ENCODE results near the gene ADGRV1.

The ADGRV1 gene

GRCh38 chr5:90996089-90996488 is 437.5 kb downstream of the ADGRV1 start:
- no peak overlapping the region for H3K9ac ChIP-seq (ENCODE audit: low read length)
- H2AFZ ChIP-seq (ENCODE audit: low read depth, low read length, severe bottlenecking), result no peak overlapping the region
- H3K4me3 ChIP-seq (ENCODE audit: insufficient read depth, low read length, poor library complexity, severe bottlenecking), result no peak overlapping the region
- H3K27ac ChIP-seq (ENCODE audit: low read depth, low read length), result no peak overlapping the region
- H3K36me3 ChIP-seq (ENCODE audit: low read length), result no peaks in the 10 kb centered on the region
- TF ChIP-seq CTCF (IDR thresholded peaks at IDR 0.05; ENCODE audit: insufficient read depth, low read length, poor library complexity, severe bottlenecking), result no peak
- no peak for TF ChIP-seq EZH2phosphoT487 (conservative IDR thresholded peaks at IDR 0.05; ENCODE audit: low read length)
- H3K4me2 ChIP-seq (ENCODE audit: low read depth, low read length, poor library complexity, severe bottlenecking), result no peak overlapping the region
- H3K79me2 ChIP-seq (ENCODE audit: insufficient read depth, low read length), result no peaks in the 10 kb centered on the region
- no peaks in the 10 kb centered on the region for H3F3A ChIP-seq (ENCODE audit: insufficient read depth)
- no peaks in the 10 kb centered on the region for H4K20me1 ChIP-seq (ENCODE audit: low read depth, low read length)
- no peaks in the 10 kb centered on the region for H3K27me3 ChIP-seq (ENCODE audit: low read length)
- no peaks in the 10 kb centered on the region for H3K9me2 ChIP-seq (replicated peaks; ENCODE audit: insufficient read depth, low read length)
- H3K9me3 ChIP-seq (ENCODE audit: insufficient read depth, low read length), result no peaks in the 10 kb centered on the region

- Histone ChIP-seq H3K27me3 (ENCODE audit: low read length) (no peaks in the 10 kb centered on the region), H3K79me2 (ENCODE audit: insufficient read depth, low read length) (no peaks in the 10 kb centered on the region), H3K36me3 (ENCODE audit: low read length) (no peaks in the 10 kb centered on the region), H4K20me1 (ENCODE audit: low read depth, low read length) (no peaks in the 10 kb centered on the region), H3K9ac (ENCODE audit: low read length) (no peak overlapping the region), H3K4me3 (ENCODE audit: insufficient read depth, low read length, poor library complexity, severe bottlenecking) (no peak overlapping the region), H3K4me2 (ENCODE audit: low read depth, low read length, poor library complexity, severe bottlenecking) (no peak overlapping the region), H2AFZ (ENCODE audit: low read depth, low read length, severe bottlenecking) (no peak overlapping the region), H3K9me2 (replicated peaks; ENCODE audit: insufficient read depth, low read length) (no peaks in the 10 kb centered on the region), H3K27ac (ENCODE audit: low read depth, low read length) (no peak overlapping the region), H3F3A (ENCODE audit: insufficient read depth) (no peaks in the 10 kb centered on the region), H3K9me3 (ENCODE audit: insufficient read depth, low read length) (no peaks in the 10 kb centered on the region)
- TF ChIP-seq CTCF (IDR thresholded peaks at IDR 0.05; ENCODE audit: insufficient read depth, low read length, poor library complexity, severe bottlenecking), result no peak
Observed at GRCh38 chr5:90997082-90997481, 438.5 kb downstream of the ADGRV1 start.

GRCh38 chr5:91000743-91001142 is 442.1 kb downstream of the ADGRV1 start:
- no peak overlapping the region for H2AFZ ChIP-seq (ENCODE audit: low read depth, low read length, severe bottlenecking)
- no peak overlapping the region for H3K4me2 ChIP-seq (ENCODE audit: low read depth, low read length, poor library complexity, severe bottlenecking)
- no peak overlapping the region for H3K27ac ChIP-seq (ENCODE audit: low read depth, low read length)
- no peaks in the 10 kb centered on the region for H3K79me2 ChIP-seq (ENCODE audit: insufficient read depth, low read length)
- H4K20me1 ChIP-seq (ENCODE audit: low read depth, low read length), result no peaks in the 10 kb centered on the region
- no peaks in the 10 kb centered on the region for H3F3A ChIP-seq (ENCODE audit: insufficient read depth)
- no peaks in the 10 kb centered on the region for H3K27me3 ChIP-seq (ENCODE audit: low read length)
- H3K4me3 ChIP-seq (ENCODE audit: insufficient read depth, low read length, poor library complexity, severe bottlenecking), result no peak overlapping the region
- TF ChIP-seq CTCF (IDR thresholded peaks at IDR 0.05; ENCODE audit: insufficient read depth, low read length, poor library complexity, severe bottlenecking) (no peak), EZH2phosphoT487 (conservative IDR thresholded peaks at IDR 0.05; ENCODE audit: low read length) (no peak)
- H3K9ac ChIP-seq (ENCODE audit: low read length), result no peak overlapping the region
- H3K36me3 ChIP-seq (ENCODE audit: low read length), result no peaks in the 10 kb centered on the region
- H3K9me3 ChIP-seq (ENCODE audit: insufficient read depth, low read length), result no peaks in the 10 kb centered on the region
- no peaks in the 10 kb centered on the region for H3K9me2 ChIP-seq (replicated peaks; ENCODE audit: insufficient read depth, low read length)

GRCh38 chr5:91006713-91007112 is 448.1 kb downstream of the ADGRV1 start:
- no peak overlapping the region for H3K9ac ChIP-seq (ENCODE audit: low read length)
- H3F3A ChIP-seq (ENCODE audit: insufficient read depth), result no peaks in the 10 kb centered on the region
- H2AFZ ChIP-seq (ENCODE audit: low read depth, low read length, severe bottlenecking), result no peak overlapping the region
- H4K20me1 ChIP-seq (ENCODE audit: low read depth, low read length), result no peaks in the 10 kb centered on the region
- H3K4me2 ChIP-seq (ENCODE audit: low read depth, low read length, poor library complexity, severe bottlenecking), result no peak overlapping the region
- no peaks in the 10 kb centered on the region for H3K36me3 ChIP-seq (ENCODE audit: low read length)
- no peaks in the 10 kb centered on the region for H3K9me3 ChIP-seq (ENCODE audit: insufficient read depth, low read length)
- H3K27ac ChIP-seq (ENCODE audit: low read depth, low read length), result no peak overlapping the region
- H3K27me3 ChIP-seq (ENCODE audit: low read length), result no peaks in the 10 kb centered on the region
- no peaks in the 10 kb centered on the region for H3K9me2 ChIP-seq (replicated peaks; ENCODE audit: insufficient read depth, low read length)
- no peaks in the 10 kb centered on the region for H3K79me2 ChIP-seq (ENCODE audit: insufficient read depth, low read length)
- H3K4me3 ChIP-seq (ENCODE audit: insufficient read depth, low read length, poor library complexity, severe bottlenecking), result no peak overlapping the region
- TF ChIP-seq EZH2phosphoT487 (conservative IDR thresholded peaks at IDR 0.05; ENCODE audit: low read length) (no peak), CTCF (IDR thresholded peaks at IDR 0.05; ENCODE audit: insufficient read depth, low read length, poor library complexity, severe bottlenecking) (no peak)

Data from SU-DHL-6 (cell line).